A549 treated with AZD9567 at 1 μM for 4 hours (cell line): ENCODE measurements around the gene LAMC2. TPM values are rescaled to one million over a fixed set of nuclear protein-coding genes. Genes with fewer than 3 reads are reported as not detected.

Experiments
- total RNA-seq: library from RNA; stranded (reverse); fragments of 200-300 nt; extraction: Qiagen RNA extraction; gene quantifications from 5 replicates; pipeline ENCODE4 v1.2.3, GENCODE V29; 2022; ENCODE audit not compliant: insufficient read depth

Gene LAMC2
- 17.0 to 21.7 TPM (median 17.2 TPM) in 5 replicates for total RNA-seq

GRCh38 chr1:183185941-183186490 lies at the start of gene LAMC2:
Gene LAMC2 (plus strand): TSS chr1:183186264. CDS start chr1:183186353, 89 bp downstream.

Other genes starting within 250 kb of the LAMC2 start
- gene SHCBP1L, start 233.1 kb upstream of the LAMC2 start, total RNA-seq = not detected in 5 replicates
- gene LAMC1, start 162.8 kb upstream of the LAMC2 start, total RNA-seq = 81.9 to 104 TPM (median 101 TPM) in 5 replicates
- gene NMNAT2, start 232.1 kb downstream of the LAMC2 start, total RNA-seq = 0.36 to 0.58 TPM (median 0.41 TPM) in 5 replicates